Type B pancreatic cell (in vitro differentiated cells): Measurements from ENCODE around the gene AHDC1. TPM values are rescaled to one million over a fixed set of nuclear protein-coding genes. Genes with fewer than 3 reads are reported as not detected.

ENCODE experiments used
- DNase-seq: peaks from one replicate; pipeline ENCODE4 v3.0.0; 2021; ENCODE audit warnings: mixed read lengths; ENCODE audit not compliant: unreplicated experiment; ENCODE audit errors: extremely low spot score
- H3K27ac Mint-ChIP-seq: 2 replicates; pipeline ENCODE4 v1.8.0; 2021; ENCODE audit warnings: mild to moderate bottlenecking, mixed read lengths
- H3K27me3 Mint-ChIP-seq: 2 replicates; pipeline ENCODE4 v1.8.0; 2021; ENCODE audit warnings: mixed read lengths
- H3K36me3 Mint-ChIP-seq: 2 replicates; pipeline ENCODE4 v1.8.0; 2021; ENCODE audit warnings: mixed read lengths
- H3K4me1 Mint-ChIP-seq: one replicate; pipeline ENCODE4 v1.8.0; 2021; ENCODE audit warnings: mixed read lengths; ENCODE audit not compliant: unreplicated experiment
- H3K4me3 Mint-ChIP-seq: 2 replicates; pipeline ENCODE4 v1.8.0; 2021; ENCODE audit warnings: mild to moderate bottlenecking, mixed read lengths
- H3K9me3 Mint-ChIP-seq: 2 replicates; pipeline ENCODE4 v1.8.0; 2021; ENCODE audit warnings: mixed read lengths
- total RNA-seq: library from RNA; stranded (reverse); gene quantifications from 2 replicates; pipeline ENCODE4 v1.2.1, GENCODE V29; 2021; ENCODE audit warnings: low replicate concordance
- TF ChIP-seq, protein P1 (sequence below): fragments of 200-600 bp; sonication (generic); conservative IDR thresholded peaks from 2 replicates; pipeline ENCODE4 v1.5.0; 2021; ENCODE audit warnings: antibody characterized with exemption, mild to moderate bottlenecking

The AHDC1 gene
- total RNA-seq, 1 donor from 2014 or later, result 61.0 TPM

DNA sequence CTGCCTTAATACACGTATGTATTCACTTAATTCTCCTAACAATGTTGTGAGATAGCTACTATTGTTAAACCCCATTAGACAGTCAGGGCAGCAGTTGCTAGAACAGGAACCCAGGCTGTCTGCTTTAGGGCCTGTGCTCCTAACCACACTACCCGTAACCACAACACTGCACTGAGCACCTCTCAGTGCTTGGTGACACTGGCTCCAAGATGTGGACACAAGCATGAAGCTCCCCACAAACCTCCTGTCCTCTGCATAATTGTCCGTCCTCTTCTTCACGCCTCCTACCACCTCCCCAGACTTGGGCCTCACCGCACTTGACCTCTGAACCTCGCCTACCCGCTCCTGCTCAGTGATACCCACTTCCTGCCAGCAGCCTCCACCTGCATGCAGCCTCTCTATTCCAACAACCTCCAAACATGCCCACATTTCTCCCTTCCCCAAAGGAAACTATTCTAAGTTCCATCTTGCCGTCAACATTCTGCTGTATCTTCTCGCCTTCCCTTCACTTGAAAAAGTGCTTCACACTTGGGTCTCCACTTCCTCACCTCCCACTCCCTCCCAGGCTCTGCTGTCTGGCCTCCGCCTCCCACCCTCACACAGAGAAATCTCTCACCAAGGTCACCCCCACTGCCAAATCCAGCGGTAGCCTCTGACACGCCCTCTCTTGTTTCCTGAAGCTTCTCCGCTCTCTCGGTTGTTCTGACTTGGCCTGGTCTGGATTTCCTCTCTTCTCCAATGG is 14.6 kb upstream of the AHDC1 start:
- H3K4me3 Mint-ChIP-seq, result no peak overlapping the region
- no peaks in the 10 kb centered on the region for H3K9me3 Mint-ChIP-seq
- TF ChIP-seq, protein P1, sequence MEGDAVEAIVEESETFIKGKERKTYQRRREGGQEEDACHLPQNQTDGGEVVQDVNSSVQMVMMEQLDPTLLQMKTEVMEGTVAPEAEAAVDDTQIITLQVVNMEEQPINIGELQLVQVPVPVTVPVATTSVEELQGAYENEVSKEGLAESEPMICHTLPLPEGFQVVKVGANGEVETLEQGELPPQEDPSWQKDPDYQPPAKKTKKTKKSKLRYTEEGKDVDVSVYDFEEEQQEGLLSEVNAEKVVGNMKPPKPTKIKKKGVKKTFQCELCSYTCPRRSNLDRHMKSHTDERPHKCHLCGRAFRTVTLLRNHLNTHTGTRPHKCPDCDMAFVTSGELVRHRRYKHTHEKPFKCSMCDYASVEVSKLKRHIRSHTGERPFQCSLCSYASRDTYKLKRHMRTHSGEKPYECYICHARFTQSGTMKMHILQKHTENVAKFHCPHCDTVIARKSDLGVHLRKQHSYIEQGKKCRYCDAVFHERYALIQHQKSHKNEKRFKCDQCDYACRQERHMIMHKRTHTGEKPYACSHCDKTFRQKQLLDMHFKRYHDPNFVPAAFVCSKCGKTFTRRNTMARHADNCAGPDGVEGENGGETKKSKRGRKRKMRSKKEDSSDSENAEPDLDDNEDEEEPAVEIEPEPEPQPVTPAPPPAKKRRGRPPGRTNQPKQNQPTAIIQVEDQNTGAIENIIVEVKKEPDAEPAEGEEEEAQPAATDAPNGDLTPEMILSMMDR, result no peak
- peaks cover 9% of the 10 kb centered on the region for H3K4me1 Mint-ChIP-seq
- DNase-seq, result no peak
- no peak overlapping the region for H3K27ac Mint-ChIP-seq
- H3K27me3 Mint-ChIP-seq, result peaks cover 4% of the 10 kb centered on the region
- no peaks in the 10 kb centered on the region for H3K36me3 Mint-ChIP-seq

DNA sequence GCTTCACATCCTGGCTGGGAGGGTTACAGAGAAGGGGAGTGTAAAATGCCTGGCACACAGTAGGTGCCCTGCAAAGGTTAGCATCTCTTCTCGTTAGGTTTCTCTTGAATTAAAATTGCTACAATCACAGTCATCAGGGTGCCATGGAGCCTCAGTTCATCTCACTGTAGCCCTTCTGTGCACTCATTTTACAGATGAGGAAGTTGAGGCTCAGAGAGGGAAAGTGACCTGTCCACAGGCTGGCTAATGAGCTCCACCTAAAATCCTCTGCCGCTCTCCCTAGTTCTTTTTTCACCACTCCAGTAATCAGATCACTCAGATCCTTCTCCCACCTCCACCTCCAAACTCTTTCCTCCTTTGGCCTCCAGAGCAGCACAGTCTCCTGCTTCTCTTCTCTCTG is 13.5 kb upstream of the AHDC1 start:
- Mint-ChIP-seq H3K27me3 (peaks cover 4% of the 10 kb centered on the region), H3K4me3 (no peak overlapping the region), H3K27ac (no peak overlapping the region), H3K9me3 (no peaks in the 10 kb centered on the region), H3K36me3 (no peaks in the 10 kb centered on the region), H3K4me1 (peaks cover 9% of the 10 kb centered on the region)
- no peak for DNase-seq
- TF ChIP-seq, protein P1, result no peak

DNA sequence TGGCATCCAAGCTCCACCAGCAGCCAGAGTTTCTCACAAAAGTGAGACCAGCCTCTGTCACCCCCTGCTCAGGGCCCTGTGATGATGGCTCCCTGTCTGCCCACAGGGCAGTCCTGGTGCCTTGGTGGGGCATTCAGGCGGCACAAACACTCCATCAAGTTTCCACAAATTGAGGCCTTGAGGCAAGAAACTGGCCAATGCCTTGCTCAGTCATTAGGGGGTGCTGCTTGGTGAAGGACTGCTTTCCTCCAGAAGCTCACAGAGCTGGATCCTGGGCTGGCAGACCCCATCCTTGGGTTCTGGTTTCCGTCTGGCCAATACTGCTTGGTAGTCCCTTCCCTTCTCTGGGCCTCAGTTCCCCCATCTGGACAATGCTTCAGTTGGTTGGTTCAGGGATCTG is 12.5 kb upstream of the AHDC1 start:
- TF ChIP-seq, protein P1, result no peak
- no peak overlapping the region for H3K4me3 Mint-ChIP-seq
- H3K4me1 Mint-ChIP-seq, result peaks cover 9% of the 10 kb centered on the region
- no peak overlapping the region for H3K27ac Mint-ChIP-seq
- no peak for DNase-seq
- no peaks in the 10 kb centered on the region for H3K36me3 Mint-ChIP-seq
- peaks cover 4% of the 10 kb centered on the region for H3K27me3 Mint-ChIP-seq
- H3K9me3 Mint-ChIP-seq, result no peaks in the 10 kb centered on the region

DNA sequence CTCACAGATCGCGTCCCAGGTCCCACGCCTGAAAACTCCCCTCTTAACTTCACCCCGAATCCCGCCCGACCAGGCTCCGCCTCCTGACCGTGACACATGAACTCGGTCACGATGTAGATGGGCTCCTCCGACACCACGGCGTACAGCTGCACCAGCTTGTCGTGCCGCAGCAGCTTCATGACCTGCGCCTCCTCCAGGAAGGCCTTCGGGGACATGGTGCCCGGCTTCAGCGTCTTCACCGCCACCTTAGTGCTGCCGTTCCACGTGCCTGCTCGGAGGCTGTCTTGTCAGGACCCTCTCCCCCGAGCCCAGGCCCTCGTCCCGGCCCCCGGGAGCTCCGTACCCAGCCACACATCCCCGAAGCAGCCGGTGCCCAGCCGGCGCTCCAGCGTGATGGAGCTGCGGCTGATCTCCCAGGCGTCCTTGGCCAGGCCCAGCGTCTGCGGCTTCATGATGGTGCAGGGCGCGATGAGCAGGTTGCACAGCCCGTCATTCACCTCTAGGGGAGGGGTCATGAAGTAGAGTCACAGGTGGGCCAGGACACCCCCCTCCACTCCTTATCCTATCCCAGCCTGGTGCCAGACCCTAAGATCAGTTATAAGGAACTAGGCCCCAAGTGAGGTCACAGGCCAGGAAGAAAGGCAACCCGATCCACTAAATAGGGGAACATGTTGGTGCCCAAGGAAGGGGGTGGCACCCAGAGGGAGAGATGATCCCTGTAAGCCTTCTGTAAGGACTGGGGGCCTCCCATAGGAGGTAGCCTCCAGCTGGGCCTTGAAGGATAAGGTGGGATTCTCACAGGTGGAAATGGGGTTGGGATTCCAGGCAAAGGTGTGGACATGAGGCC is 11.6 kb upstream of the AHDC1 start:
- peak overlapping the region; percentile 70 for H3K4me3 Mint-ChIP-seq
- no peak for DNase-seq
- peaks cover 4% of the 10 kb centered on the region for H3K27me3 Mint-ChIP-seq

DNA sequence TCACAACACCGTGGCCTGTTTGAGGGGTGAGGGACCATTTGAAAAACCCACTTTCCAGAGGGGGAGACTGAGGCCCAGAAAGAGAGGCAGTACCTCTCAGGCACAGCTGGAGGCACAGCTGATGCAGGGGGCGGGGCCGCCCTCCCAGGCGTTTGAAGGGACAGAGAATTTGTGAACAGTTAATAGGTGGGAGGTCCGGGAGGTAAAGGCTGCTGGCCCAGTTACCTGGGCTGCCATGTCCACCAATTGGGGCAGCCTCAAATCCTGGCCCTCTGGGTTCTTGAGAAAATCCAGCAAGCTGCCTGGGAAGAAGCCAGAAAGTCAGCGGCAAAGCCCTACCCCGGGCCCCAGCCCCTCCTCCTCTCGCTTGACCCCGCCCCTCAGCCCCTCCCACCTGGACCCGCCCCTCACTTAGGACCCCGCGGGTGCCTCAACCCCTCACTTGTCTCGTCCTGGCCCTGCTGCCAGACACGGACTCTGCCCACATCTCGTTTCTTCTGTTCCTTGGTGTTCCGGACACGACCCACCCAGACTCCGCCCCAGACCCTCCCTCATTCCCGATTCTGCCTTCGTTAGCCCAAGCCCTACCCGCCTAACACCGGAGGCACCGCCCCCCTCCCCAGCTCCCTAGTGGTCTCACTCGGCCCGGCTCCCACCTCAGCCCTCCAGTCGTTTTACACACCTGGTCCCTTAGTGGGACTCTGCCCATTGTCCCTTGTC is 10.8 kb upstream of the AHDC1 start:
- TF ChIP-seq, protein P1, result no peak
- Mint-ChIP-seq H3K27me3 (peaks cover 4% of the 10 kb centered on the region), H3K4me1 (peaks cover 9% of the 10 kb centered on the region), H3K27ac (no peak overlapping the region), H3K36me3 (no peaks in the 10 kb centered on the region), H3K4me3 (peak overlapping the region; percentile 70), H3K9me3 (no peaks in the 10 kb centered on the region)
- no peak for DNase-seq

More for the DNA sequence above, 11.6 kb upstream of the AHDC1 start:
- TF ChIP-seq, protein P1, result no peak
- H3K27ac Mint-ChIP-seq, result no peak overlapping the region
- no peaks in the 10 kb centered on the region for H3K9me3 Mint-ChIP-seq
- H3K4me1 Mint-ChIP-seq, result peaks cover 9% of the 10 kb centered on the region
- no peaks in the 10 kb centered on the region for H3K36me3 Mint-ChIP-seq
